ENCODE data around the gene NRARP.

- no peak for TF ChIP-seq CTCF (IDR thresholded peaks at IDR 0.05 in 2 of 3, conservative IDR thresholded peaks at IDR 0.05 in 1 of 3; ENCODE audit: borderline replicate concordance in 1 of 3, insufficient read depth in 1 of 3, low read depth in 2 of 3, low read length in 2 of 3)
- no peak for TF ChIP-seq RAD21 (IDR thresholded peaks at IDR 0.05; ENCODE audit: low read depth)
- TF ChIP-seq JUND (IDR thresholded peaks at IDR 0.05): no peak
- no peak for TF ChIP-seq EZH2 (IDR thresholded peaks at IDR 0.05)
These were observed 24.5 kb upstream of the NRARP start for GRCh38 chr9:137326445-137327065.
